Measurements from ENCODE around the gene TMEM132D.
"Not testable (repeated sequence)": the region's sequence is repeated elsewhere in the genome, so short reads cannot be mapped to it uniquely, and the experiment has no call there.

The TMEM132D gene

DNA sequence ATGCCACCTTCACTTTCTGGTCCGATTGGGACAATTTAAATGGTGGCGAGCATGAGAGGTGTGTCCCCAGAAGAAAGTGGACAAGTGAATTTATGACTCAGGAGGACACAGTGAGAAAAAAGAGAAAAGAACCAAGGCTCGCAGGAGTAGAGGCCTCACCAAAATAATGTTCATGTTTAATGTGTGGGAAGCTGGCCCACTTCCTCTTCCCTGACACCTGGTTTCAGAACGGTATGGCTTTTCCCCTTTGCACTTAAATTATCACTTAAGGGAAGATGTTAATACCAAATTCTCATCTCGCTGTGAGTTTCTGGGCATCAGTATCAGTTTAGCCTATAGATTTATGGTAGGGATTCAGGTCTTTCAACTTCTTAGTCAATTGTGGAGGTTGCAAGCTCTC lies 824.1 kb downstream of the TMEM132D start:
- DNase-seq (ENCODE audit: low spot score) (no peak), FAIRE-seq (no peak)

DNA sequence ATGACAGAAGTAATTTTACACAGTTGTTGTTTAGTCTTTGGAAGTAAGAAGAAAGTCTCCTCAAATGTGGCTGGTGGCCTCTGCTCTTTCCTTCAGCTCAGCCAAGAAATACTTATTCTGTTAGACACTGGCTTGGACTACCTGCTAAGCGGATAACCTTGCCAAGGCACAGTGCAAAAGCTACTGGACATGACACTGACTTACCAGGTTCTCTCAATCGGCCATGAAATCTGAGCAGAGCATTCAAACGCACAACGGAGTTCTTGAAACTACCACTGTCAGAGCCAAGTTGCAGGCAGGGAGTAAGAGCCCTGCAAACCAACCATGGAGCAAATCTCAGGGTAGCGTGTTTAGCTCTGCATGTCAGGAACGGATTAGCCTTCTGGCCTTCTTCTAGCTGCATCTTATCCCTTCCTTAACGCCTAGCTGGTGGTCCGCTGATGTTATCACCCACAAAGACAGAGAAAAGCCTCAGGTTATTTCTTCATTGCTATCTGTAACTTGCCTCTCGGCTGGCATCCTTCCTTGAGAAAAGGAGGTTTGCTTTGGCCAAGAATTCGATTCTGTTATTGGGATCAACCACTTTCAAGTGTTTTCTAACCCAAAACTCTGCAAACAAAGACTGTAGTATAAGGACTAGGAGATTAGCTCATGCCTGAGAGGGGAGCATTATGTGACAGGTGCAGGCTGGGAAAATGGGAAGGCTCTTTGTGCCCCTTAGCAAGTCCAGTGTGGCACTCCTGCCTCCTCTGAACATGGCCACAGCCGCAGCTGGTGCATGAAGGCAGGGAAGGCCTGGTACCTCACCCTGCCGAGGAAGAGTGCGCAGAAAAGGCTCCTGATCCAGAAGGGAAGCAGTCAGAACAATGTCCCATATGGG lies 827.1 kb downstream of the TMEM132D start:
- no peak for FAIRE-seq
- no peak for DNase-seq (ENCODE audit: low spot score)

DNA sequence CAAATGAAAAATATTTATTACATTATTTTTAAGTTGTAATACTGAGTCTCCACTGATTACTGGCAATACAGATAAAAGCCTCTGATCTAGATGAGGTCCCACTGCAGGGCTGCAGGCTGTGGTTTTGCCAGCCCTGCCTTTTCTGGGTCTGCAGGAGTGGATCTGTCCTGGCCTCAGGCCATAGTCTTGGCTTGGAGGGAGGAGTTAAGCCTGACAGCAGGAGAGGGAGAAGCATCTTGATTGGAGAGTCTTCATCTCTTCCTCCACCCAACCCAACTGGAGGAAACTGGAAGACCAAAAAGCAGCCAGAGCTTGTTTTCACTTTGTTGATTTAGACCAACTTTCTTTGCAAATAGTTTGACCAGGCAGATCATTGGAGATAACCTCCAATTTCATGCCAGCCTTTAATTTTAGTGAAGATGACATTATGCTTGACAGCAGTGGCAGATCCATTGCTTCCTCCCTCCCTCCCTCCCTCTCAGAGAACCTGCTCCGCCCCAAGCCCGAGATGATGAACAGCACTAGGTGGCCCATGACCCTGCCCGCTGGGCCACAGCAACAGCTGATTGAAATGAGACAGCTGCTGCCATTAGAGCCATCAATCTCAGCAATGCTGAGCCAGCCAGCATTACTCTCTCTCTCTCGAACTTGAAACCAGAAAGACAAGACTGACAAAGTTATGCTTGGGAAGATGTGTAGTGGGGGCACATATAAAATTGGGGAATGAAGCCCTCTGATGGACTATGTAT lies 828.2 kb downstream of the TMEM132D start:
- DNase-seq (ENCODE audit: low spot score): no peak
- FAIRE-seq: no peak

DNA sequence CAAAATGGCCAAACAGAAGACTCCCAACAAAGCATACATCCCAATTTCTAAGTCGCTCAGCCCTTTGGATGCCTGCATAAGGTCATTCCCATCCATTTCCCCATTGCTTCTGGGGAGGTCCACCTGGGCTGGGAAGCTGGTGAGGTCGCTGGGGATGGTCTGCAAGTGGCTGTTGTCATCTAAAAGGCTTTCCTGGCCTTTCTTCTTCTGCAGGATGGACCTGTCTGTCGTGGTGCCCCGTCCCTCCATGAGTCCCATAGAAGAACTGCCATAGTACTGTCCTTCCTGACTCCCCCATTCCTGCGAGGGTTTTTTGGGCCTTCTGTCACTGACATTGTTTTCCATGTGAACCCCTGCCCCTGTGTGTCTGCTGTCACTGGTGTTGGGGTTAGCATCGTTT lies 829.4 kb downstream of the TMEM132D start:
- FAIRE-seq (no peak), DNase-seq (ENCODE audit: low spot score) (no peak)

DNA sequence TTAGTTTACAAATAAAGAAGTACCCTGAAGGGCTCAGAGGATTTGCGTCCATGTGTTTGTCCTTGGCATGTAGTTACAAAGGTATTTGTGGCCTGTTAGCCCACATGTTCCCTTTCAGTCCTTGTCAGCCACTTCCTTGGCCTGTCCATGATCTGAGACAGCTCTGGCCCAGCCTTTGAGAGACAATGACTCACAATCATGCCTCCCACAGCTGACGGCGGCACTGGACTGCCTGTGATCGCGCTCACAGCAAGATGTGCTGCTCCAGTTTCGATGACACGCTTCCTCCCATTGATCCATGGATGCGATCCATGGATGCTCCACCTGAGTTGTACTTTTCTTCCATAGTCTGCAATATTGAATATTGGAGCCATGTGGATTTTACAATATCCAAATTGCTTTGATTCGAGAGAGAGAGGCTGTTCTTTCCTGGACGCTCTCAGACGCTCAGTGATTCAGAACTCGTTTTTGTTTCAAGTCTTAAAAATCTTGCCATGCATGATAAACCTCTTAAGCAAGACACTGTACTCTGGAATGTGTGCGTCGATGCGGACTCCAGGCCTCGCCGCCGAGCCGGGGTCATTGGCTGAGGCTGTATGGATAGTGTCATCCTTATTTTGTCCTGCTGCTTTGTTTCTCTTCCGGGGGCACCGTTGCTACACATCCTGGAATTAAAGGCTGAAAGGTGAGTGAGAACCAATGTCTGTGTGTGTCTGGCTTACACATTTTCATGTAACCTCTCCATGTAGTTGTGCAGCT lies 830.5 kb downstream of the TMEM132D start:
- FAIRE-seq (no peak), DNase-seq (ENCODE audit: low spot score) (no peak)

DNA sequence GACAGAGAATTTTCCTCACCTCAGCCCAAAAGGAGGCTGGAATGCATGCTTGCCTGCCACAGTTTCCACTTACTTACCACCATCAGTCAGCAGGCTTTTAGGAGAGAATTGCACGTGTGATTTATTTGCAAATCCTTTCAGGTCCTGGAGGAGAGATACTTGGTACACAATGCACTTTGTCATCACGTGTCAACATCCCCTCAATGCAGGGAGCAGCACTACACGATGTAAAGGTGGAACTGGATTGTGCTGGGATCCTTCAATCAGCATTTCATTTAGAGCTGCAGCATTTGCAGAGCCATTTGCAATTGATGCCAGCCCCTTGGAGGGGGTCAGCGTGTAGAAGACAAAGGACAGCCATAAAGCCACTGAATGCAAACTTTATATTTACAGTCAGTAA lies 832.5 kb downstream of the TMEM132D start:
- no peak for FAIRE-seq
- no peak for DNase-seq (ENCODE audit: low spot score)

DNA sequence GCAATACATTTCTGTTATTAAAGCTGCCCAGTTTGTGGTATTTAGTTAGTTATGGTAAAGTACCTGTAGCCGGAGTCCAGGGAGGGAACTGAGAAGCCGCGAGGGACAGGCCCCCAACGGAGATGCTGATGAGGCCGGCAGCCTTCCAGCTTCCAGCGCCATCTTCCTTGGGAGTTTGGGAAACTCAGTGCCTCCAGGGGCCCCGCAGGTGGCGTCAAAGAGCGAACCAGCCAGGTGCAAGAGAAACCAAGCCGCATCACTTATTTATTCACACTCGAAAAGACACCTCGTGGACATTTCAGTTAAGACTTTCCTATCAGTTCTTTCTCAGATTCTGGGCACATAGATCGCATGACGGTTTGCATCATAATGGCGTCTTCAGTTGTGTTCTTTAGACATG lies 833.9 kb downstream of the TMEM132D start:
- FAIRE-seq: no peak

DNA sequence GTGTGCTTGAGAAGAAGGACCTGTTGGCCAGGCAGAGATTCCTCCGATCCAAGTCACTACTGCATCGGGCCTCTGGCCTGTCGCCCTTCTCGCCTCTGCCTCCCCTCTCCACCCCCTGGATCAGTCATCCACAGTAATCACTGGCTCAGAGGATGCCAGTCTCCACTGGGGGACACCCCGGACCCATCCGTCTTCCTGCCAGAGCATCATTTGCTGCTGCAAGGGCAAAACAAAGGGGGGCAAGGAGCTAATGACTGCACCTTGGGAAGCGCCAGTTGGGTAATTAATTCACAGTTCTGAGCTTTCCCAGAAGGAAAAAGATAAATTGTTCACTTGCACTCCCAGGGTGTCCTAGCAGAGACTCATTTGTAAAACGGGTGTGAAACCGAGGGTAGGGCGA lies 835.1 kb downstream of the TMEM132D start:
- DNase-seq (ENCODE audit: low spot score): no peak
- no peak for FAIRE-seq

More for the DNA sequence above, 833.9 kb downstream of the TMEM132D start:
- DNase-seq (ENCODE audit: low spot score): no peak

DNA sequence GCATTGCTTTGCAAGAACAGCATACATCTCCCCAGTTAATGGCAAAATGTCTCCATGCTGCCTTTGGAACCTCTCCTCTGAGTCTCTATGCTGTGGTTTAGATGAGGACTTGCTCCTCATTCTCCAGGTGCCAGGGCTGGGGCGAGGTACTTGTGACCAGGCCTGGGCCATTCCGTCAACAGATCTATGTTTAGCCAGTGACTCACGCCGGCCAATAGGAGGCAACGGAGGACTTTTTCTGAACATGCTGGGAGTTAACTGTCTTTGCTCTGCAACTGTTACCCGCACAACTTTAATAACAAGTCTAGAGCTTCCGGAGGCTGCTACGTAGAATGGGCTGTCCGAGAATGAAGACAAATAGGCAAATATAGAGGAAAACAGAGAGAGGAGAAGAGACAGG lies 836.3 kb downstream of the TMEM132D start:
- no peak for DNase-seq (ENCODE audit: low spot score)
- no peak for FAIRE-seq

DNA sequence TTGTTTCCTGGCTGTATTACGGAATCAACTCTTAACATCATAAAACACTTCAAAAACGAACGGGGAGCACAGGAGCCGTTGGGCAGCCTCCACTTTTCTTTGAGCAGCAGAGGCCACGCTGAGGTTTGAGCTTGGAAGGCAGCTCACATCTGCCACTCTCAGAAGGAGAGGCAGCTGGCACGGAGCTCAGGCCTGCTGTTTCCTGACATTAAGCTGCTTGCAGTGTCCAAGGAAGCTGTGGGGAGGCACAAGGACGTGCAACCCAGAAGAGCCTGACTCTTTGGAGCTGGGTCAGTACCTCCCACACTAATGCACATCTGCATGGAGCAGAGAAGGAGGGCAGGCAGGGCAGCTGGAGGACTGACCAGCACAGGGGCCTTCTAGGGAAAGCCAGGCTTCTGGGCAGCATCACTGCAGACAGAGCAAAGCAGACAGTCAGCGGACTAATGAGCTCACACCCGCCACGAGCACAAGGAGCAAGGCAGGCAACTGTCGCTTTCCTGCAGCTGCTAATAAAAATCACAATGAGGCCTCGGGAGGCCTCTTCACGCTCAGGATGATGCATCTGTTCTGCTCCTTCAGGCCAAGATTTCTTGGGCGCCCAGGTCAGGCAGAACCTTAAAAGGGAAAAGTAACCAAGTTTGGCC lies 839.5 kb downstream of the TMEM132D start:
- FAIRE-seq (no peak), DNase-seq (ENCODE audit: low spot score) (no peak)

DNA sequence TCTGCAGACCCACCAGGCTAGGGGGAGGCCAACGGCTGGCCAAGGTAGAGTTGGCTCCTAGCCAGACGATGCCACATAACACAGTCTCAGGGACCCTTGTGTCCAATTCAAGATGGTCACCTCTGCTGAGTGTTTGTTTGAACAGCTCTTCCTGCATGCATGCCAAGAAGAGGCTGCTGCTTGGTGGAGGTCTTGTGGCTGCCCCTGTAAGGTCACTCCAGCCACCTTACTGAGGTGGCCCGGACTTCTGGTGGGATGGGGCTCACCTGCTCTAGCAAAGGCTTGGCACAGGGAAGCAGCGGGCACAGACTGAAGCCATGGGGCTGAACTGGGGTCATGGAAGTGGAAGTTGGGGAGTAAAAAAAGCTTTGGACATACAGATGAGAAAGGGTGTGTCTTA lies 840.2 kb downstream of the TMEM132D start:
- DNase-seq (ENCODE audit: low spot score): no peak
- FAIRE-seq: no peak

DNA sequence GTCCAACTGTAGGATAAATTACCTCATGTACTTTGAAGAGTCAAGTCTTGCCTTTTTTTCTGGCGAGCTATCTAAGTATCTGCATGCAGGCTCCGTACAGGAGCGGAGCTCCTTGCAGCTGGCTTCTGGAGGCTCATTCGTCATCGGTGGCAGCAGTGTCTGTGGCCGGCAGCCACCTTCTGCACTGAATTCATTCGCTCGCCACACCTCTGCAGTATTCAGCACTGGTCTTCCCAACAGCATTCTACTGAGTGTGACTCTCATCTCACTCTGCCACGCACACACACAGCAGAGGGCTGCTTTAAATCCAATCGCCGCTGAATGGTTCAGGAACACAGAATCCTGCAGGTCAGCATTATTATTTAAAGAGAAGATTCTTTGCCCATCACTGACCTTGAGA lies 850.6 kb downstream of the TMEM132D start:
- DNase-seq (ENCODE audit: low spot score): no peak
- FAIRE-seq: no peak

DNA sequence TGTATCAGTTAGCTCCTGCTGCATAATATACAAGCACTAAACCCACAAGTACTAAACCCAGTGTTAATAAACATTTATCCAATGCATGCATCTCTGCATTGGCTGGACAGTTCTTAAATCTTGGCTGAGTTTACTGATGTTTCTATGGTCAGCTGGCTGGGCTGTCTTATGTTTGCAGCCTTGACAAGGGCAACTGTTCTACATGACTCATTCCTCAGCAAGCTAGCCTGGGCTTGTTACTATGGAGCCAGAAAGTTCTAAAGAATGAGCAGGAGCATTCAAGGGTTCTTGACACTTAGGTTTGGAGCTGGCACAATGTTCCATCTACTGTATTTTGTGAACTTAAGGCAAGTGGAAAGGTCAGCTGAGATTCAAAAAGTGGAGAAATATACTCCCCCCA lies 851.5 kb downstream of the TMEM132D start:
- DNase-seq (ENCODE audit: low spot score) (no peak), FAIRE-seq (no peak)

DNA sequence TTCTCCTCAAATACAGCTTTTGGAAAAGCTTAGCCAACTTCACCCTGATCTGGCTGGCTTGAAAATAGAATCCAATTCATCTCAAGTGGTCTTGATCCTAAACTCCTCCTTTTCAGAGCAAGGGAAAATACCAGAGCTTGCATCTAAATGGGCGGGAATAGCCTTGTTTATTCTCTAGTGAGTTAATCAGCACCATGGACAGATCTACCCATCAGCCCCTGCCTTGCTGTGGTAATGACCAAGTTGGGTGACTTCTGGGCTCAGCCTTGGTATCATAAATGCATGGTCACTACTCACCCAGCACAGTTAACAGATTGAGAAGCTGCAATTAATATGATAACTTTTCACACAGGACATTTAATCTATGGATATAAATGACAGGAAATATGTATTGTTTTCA lies 853.9 kb downstream of the TMEM132D start:
- no peak for FAIRE-seq
- DNase-seq (ENCODE audit: low spot score): no peak

DNA sequence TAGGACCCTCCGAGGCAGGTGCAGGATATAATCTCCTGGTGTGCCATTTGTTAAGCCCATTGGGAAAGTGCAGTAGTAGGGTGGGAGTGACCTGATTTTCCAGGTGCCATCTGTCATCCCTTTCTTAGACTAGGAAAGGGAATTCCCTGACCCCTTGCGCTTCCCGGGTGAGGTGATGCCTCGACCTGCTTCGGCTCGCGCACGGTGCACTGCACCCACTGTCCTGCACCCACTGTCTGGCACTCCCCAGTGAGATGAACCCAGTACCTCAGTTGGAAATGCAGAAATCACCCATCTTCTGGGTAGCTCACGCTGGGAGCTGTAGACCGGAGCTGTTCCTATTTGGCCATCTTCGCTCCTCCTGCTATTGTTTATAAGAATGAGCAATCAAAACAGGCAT lies 860.5 kb downstream of the TMEM132D start:
- FAIRE-seq; DNase-seq (ENCODE audit: low spot score): not testable (repeated sequence)

DNA sequence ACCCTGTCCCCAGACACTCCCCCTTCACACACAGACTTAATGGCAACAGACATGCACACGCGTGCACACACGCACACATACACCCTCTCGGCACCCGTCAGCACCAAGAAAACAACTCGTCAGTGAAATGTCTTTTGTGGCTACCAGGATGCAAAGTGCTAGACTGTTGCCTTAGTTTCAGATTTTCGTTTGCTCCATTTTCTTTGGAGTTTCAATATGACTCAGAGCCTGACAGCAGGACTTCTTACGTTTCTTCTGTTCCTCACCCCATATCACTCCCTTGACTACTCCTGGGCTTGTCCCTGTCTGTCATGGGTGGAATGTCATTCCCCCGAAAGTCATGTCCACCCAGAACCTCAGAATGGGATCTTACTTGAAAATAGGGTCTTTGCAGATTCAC lies 867.7 kb downstream of the TMEM132D start:
- no peak for DNase-seq (ENCODE audit: low spot score)
- FAIRE-seq: no peak

DNA sequence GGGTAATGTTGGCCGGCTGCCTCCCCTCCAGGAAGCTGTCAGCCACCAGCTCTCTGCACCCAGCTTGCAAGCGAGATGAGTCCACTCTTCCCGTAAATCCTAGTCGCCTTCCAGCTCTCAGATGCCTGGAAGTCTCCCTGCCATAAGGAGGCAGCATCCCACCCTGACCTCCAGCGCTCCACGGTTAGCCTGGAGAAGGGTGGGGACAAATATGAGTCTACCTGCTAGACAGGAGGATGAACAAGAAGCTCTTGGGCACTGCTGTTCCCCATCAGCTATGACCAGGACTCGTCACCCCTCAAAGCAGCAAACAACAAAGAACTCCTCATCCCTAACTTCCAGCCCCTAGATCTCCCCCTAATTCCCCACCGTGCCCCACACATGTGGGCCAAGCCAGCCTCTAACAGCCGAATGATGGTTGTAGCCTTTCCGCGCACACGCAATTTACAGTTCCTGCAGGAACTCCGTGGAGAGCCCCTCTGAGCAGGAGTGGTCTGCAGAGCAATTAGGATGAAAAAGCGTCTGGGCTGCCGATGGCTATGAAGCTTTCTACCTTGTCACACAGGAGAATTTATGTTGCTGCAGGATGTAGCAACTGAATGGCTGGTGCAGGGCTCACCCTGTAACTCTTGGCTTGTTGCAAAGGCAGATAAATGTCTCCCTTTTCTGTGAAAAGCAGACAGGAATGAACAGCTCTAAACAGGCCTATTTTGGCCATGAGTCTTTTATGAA lies 869.1 kb downstream of the TMEM132D start:
- DNase-seq (ENCODE audit: low spot score) (no peak), FAIRE-seq (no peak)

DNA sequence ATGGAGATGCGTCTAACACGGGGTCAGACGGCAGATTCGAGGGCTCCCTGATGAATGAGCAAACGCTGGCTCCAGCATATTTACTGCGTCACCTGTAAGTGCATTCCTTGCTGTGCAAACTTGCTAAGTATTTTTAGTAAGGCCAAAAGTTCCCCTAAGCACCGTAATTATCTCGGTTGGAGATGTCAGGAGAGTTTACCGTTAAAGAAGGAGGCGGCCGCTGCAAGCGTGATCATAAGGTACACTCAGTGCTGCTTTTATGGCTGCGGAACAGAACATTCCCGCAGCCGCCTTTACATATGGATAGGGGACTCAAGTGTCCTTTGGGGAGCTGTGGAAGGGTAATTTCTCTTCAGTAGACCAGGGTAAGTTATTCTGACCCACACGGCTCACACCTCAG lies 875.0 kb downstream of the TMEM132D start:
- DNase-seq (ENCODE audit: low spot score): no peak
- no peak for FAIRE-seq

DNA sequence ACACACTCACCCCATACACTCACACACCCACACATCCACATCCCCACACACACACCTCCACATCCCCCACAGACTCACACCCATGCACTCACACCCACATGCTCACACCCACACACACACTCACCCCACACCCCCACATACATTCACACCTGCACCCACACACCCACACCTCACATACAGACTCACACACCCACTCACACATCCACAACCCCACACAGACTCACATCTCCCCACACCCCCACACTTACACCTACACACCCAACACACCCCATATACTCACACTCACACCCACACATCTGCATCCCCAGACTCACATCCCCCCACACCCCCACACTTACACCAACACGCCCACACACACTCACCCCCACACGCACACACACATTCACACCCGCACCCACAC lies 878.8 kb downstream of the TMEM132D start:
- FAIRE-seq: no peak
- no peak for DNase-seq (ENCODE audit: low spot score)

Measured in RCC 7860 (cell line).